Activated T-helper 1 cell treated with anti-CD3 and anti-CD28 coated beads, Interleukin-2, amount 50 U/mL, for 16 hours (primary cell): ENCODE data around the gene PITPNM2.

Source experiments
- DNase-seq, 2 donors: peaks; one replicate each; pipeline ENCODE4 v3.0.0-alpha.2; 2020; ENCODE audit warnings: low read depth in 1 of 2, low spot score in 1 of 2

The PITPNM2 gene

GRCh38 chr12:123150744-123151456 is at the start of gene PITPNM2:
TSS of gene PITPNM2 (minus strand) at chr12:123151090. CDS start at chr12:123034590, 116,500 bp downstream.
- DNase-seq, result peak; percentile 30 to 48

- no peak for DNase-seq
Observed at GRCh38 chr12:123200414-123200813, 49.5 kb upstream of the PITPNM2 start.

DNA sequence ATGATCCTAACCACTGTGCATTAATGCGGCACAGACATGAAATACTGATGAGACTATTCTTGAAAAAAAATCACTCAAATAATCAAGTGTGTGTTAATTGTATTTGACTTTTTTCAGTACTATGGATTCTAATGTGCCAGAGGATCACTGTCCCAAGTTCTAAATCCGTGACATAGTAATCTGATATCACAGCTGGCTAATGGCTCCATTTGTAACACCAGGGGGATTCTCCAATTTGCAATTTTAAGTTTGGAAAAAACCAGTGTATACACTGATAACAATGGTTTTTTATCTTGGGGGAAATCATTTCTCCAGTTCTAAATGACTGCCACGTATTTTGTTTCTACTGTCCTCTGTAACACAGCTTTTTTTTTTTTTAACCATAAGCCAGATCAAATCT is 49.0 kb upstream of the PITPNM2 start:
- no peak for DNase-seq

DNA sequence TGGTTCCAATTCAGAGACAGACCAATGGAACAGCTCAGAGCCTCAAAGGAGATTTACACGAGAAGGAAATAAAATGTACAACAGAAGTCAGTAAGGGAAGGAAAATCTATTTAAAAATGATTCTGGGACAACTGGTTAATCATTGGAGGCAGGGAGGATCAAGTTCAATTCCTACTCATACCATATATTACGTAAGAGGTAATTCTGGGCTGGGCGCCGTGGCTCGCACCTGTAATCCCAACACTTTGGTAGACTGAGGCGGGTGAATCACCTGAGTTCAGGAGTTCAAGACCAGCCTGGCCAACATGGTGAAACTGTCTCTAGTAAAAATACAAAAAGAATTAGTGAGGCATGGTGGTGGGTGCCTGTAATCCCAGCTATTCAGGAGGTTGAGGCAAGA is 36.7 kb upstream of the PITPNM2 start:
- no peak for DNase-seq

- no peak for DNase-seq
Observed at GRCh38 chr12:123180171-123180570, 29.3 kb upstream of the PITPNM2 start.

- no peak for DNase-seq
Observed at GRCh38 chr12:123171967-123172366, 21.1 kb upstream of the PITPNM2 start.

GRCh38 chr12:123167329-123167728 is 16.4 kb upstream of the PITPNM2 start:
- no peak for DNase-seq

- no peak for DNase-seq
Observed at GRCh38 chr12:123165537-123165936, 14.6 kb upstream of the PITPNM2 start.

DNA sequence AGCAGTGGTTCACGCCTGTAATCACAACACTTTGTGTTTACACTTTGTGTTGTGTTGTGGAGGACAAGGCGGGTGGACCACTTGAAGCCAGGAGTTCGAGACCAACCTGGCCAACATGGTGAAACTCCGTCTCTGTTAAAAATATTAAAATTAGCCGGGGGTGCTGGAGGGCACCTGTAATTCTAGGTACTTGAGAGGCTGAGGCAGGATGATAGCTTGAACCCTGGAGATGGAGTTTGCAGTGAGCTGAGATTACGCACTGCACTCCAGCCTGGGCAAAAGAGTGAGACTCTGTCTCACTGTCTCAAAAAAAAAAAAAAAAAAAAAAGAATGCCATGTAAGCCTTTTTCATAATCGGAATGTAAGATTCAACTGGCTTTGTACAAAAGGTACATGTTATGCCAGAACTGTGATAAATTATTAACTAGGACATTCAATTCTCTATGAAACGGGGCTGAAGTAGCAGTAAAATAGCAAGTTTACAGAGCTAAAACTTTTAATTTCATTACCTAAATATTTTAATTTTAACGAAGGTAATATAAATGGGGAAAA is 13.9 kb upstream of the PITPNM2 start:
- DNase-seq, result no peak

GRCh38 chr12:123164222-123164621 is 13.3 kb upstream of the PITPNM2 start:
- no peak for DNase-seq

DNA sequence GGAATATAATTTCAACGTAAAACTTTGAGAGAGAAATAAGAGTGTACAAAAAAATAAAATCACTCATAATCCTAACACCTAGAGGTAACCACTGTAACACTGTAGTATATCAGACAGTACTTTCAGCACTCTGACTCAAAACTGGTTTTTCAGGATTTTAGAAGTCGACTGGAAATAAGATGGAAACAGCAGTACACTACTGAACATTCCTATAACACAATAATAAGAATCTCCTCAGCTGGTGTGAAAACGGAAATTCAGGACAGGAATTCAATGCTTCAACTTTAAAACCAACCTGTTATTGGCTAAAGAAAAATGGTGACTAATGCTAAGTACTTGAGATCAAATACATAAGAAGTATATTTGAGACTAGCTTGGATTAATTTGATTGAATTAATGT is 12.3 kb upstream of the PITPNM2 start:
- DNase-seq, result no peak

GRCh38 chr12:123160801-123161487 is 10.1 kb upstream of the PITPNM2 start:
- no peak for DNase-seq

- no peak for DNase-seq
Observed at GRCh38 chr12:123153906-123154305, 3.0 kb upstream of the PITPNM2 start.

- no peak for DNase-seq
Observed at GRCh38 chr12:123152833-123153232, 1.9 kb upstream of the PITPNM2 start.

DNA sequence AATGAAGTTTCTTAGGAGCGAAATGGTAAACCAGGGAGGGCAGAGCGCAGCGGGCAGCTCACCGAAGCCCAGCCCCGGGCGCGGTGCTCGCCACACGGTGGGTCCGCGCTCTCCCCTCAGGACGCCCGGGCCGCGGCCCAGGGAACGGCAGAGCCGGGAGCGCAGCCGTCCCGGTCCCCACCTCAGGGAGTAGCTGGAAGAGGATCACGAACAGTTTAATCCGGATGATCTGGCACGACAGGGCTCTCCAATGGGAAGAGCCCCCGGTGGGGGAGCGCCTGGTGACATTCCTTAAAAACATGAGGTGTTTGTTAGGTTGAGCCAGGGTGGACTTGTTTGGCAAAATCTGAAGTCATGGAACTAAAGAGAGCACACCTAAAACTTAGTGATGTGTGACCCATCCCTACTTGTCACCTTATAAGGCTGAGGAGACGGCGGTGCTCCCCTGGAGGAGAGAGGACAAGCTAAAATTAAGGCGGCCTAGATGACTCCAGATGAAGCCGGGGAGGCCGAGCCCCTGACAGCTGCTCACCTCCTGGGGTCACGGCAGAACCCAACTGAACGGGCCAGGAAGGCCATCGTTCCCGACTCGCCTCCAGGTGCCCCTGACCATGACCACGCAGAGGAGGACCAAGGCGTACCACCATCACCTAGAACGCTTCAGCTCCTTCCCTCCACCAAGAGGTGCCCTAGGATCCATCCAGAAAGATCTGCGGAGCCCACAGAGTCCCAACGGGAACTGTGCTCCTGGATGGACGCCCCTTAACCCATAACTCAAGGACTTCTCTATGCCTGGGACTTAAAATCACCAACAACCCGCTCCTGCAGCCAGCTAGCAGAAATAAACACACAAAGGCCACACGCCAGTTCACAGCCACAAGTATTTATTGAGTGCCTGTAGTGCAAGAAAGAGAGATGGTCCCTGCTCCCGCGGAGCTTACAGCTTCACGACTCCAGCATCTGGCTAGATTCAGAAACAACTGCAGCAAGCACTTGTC is 866 bp upstream of the PITPNM2 start:
- DNase-seq, result no peak

DNA sequence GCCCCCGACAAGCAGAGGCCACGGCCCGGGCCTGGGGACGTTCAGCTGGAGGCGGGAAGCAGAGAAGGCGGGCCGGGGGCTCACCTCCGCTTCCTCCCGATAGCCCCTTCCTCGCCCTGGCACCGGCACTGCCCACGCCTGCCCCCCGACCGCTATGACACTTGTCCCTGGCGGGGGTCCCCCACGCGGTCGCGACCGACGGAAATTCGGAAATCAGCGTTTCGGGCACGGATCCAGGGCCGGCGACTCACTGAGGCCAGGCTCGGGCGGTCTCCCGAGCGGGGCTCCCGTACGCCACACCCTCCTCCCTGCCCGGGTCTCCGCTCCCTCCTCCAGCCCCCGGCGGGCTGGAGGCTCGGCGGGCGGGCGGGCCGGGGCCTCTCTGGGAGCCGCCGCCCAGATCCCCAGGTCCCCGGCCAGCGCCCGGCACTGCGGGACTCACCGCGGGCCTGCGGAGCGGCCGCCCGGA is 581 bp downstream of the PITPNM2 start:
- no peak for DNase-seq

GRCh38 chr12:123149501-123150274 is 1.2 kb downstream of the PITPNM2 start:
- no peak for DNase-seq

GRCh38 chr12:123149088-123149487 is 1.8 kb downstream of the PITPNM2 start:
- DNase-seq, result no peak

GRCh38 chr12:123148655-123149054 is 2.2 kb downstream of the PITPNM2 start:
- no peak for DNase-seq

- DNase-seq, result no peak
Observed at GRCh38 chr12:123148223-123148622, 2.7 kb downstream of the PITPNM2 start.
